Fibroblast of lung (primary cell): ENCODE results near the gene PDIK1L. TPM values are rescaled to one million over a fixed set of nuclear protein-coding genes. Genes with fewer than 3 reads are reported as not detected.

Source experiments
- DNase-seq, 2 donors: peaks; one replicate each; pipeline versions ENCODE4 v3.0.0 to v3.0.0-alpha.2; 2010; ENCODE audit warnings: low read depth in 2 of 2
- H2AFZ ChIP-seq: 2 replicates; pipeline ENCODE4 v1.5.1; 2012; ENCODE audit warnings: low read length, control low read depth, inconsistent platforms
- H3K27ac ChIP-seq: 2 replicates; pipeline ENCODE4 v1.5.1; 2011; ENCODE audit warnings: low read length, control low read depth; ENCODE audit not compliant: insufficient read depth
- H3K27me3 ChIP-seq: 2 replicates; pipeline ENCODE4 v1.5.1; 2011; ENCODE audit warnings: mild to moderate bottlenecking, low read length; ENCODE audit not compliant: control insufficient read depth, insufficient read depth
- H3K36me3 ChIP-seq: 2 replicates; pipeline ENCODE4 v1.5.1; 2011; ENCODE audit warnings: low read length; ENCODE audit not compliant: control insufficient read depth, insufficient read depth
- H3K4me1 ChIP-seq: 2 replicates; pipeline ENCODE4 v1.5.1; 2011; ENCODE audit warnings: low read length; ENCODE audit not compliant: control insufficient read depth, insufficient read depth; ENCODE audit errors: extremely low read depth
- H3K4me2 ChIP-seq: 2 replicates; pipeline ENCODE4 v1.5.1; 2011; ENCODE audit warnings: low read length, control low read depth; ENCODE audit not compliant: insufficient read depth; ENCODE audit errors: extremely low read depth
- H3K4me3 ChIP-seq, 4 experiments: fragments of 200-600 bp in 1 of 4; sonication (generic) in 1 of 4; replicated peaks in 1 of 4; 2 replicates each; pipeline ENCODE4 v1.5.1; 2011 to 2016; ENCODE audit warnings: low read length in 4 of 4, low read depth in 3 of 4, mild to moderate bottlenecking in 3 of 4, control low read depth in 2 of 4, inconsistent platforms in 1 of 4, mixed read lengths in 1 of 4; ENCODE audit not compliant: insufficient read depth in 1 of 4; ENCODE audit errors: control extremely low read depth in 1 of 4
- H3K79me2 ChIP-seq: 2 replicates; pipeline ENCODE4 v1.5.1; 2012; ENCODE audit warnings: mild to moderate bottlenecking, low read length, inconsistent platforms; ENCODE audit not compliant: control insufficient read depth, insufficient read depth
- H3K9ac ChIP-seq: 2 replicates; pipeline ENCODE4 v1.5.1; 2011; ENCODE audit warnings: mild to moderate bottlenecking, low read length, control low read depth; ENCODE audit not compliant: insufficient read depth
- H3K9me3 ChIP-seq: 2 replicates; pipeline ENCODE4 v1.5.1; 2012; ENCODE audit warnings: low read depth, low read length; ENCODE audit not compliant: control insufficient read depth, insufficient read depth
- H4K20me1 ChIP-seq: 2 replicates; pipeline ENCODE4 v1.5.1; 2011; ENCODE audit warnings: low read length; ENCODE audit not compliant: control insufficient read depth, insufficient read depth; ENCODE audit errors: extremely low read depth
- CTCF ChIP-seq, 2 donors: IDR thresholded peaks in 1 of 2; conservative IDR thresholded peaks in 1 of 2; 1 replicate in 1 of 2; 2 replicates in 1 of 2; pipeline ENCODE4 v1.5.1; 2011 to 2012; ENCODE audit warnings: low read length in 2 of 2, control low read depth in 1 of 2, inconsistent platforms in 1 of 2, low read depth in 1 of 2, mild to moderate bottlenecking in 1 of 2
- EZH2 ChIP-seq: IDR thresholded peaks from 2 replicates; pipeline ENCODE4 v1.5.1; 2012; ENCODE audit warnings: low read length, control low read depth, mild to moderate bottlenecking; ENCODE audit errors: missing control alignments
- polyA plus RNA-seq, 2 donors: library from polyadenylated mRNA; depleted of rRNA in 1 of 2; stranded (reverse) in 1 of 2; unstranded in 1 of 2; fragments of >200 nt; gene quantifications; 2 replicates each; pipeline ENCODE4 v1.2.1, GENCODE V29; 2011 to 2012; ENCODE audit warnings: missing spikeins in 1 of 2
- total RNA-seq: library from RNA; depleted of rRNA; stranded (reverse); fragments of >200 nt; gene quantifications from 2 replicates; pipeline ENCODE4 v1.2.1, GENCODE V29; 2014

The PDIK1L gene
- total and polyA plus RNA-seq, 2 donors (not counting 1 experiment from before 2014, with no cell fraction given), result 3.0 to 4.3 TPM

GRCh38 chr1:26129778-26130177 is 18.2 kb downstream of the PDIK1L start:
- Histone ChIP-seq H3K36me3 (no peaks in the 10 kb centered on the region), H3K4me3 (no peak overlapping the region), H2AFZ (no peak overlapping the region), H3K27ac (no peak overlapping the region), H3K27me3 (no peaks in the 10 kb centered on the region), H4K20me1 (no peaks in the 10 kb centered on the region), H3K9me3 (no peaks in the 10 kb centered on the region), H3K9ac (no peak overlapping the region), H3K4me1 (no peaks in the 10 kb centered on the region), H3K79me2 (no peaks in the 10 kb centered on the region), H3K4me2 (no peak overlapping the region)
- no peak for DNase-seq
- TF ChIP-seq CTCF (conservative IDR thresholded peaks at IDR 0.05 in 1 of 2, IDR thresholded peaks at IDR 0.05 in 1 of 2; ENCODE audit: low read depth in 1 of 2, low read length in 2 of 2) (no peak), EZH2 (no peak)

DNA sequence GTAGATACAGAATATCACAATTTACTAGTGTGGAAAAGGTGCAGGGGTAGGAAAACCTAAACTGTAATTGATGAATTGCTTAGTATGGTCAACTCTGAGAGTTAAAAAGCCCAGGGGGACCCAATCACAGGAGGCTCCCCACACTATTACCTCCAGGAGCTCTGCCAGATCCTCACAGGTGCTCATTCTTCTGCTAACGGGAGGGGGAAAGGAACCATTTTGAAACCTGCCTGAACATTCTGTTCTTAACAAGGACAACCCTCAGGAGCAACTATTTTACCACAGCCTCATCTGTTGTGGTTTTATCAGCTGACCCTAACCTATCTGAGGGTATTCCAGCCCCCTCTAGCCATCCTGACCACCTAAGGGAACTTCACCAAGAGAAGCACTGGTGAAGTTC is 19.1 kb downstream of the PDIK1L start:
- no peak overlapping the region for H3K9ac ChIP-seq
- H3K9me3 ChIP-seq, result no peaks in the 10 kb centered on the region
- no peak overlapping the region for H3K4me3 ChIP-seq
- no peak overlapping the region for H2AFZ ChIP-seq
- TF ChIP-seq CTCF (conservative IDR thresholded peaks at IDR 0.05 in 1 of 2, IDR thresholded peaks at IDR 0.05 in 1 of 2; ENCODE audit: low read depth in 1 of 2, low read length in 2 of 2) (no peak), EZH2 (no peak)
- DNase-seq, result no peak
- H3K4me2 ChIP-seq, result no peak overlapping the region
- H3K79me2 ChIP-seq, result no peaks in the 10 kb centered on the region
- H3K4me1 ChIP-seq, result no peaks in the 10 kb centered on the region
- H4K20me1 ChIP-seq, result no peaks in the 10 kb centered on the region
- no peaks in the 10 kb centered on the region for H3K36me3 ChIP-seq
- H3K27ac ChIP-seq, result no peak overlapping the region
- no peaks in the 10 kb centered on the region for H3K27me3 ChIP-seq

DNA sequence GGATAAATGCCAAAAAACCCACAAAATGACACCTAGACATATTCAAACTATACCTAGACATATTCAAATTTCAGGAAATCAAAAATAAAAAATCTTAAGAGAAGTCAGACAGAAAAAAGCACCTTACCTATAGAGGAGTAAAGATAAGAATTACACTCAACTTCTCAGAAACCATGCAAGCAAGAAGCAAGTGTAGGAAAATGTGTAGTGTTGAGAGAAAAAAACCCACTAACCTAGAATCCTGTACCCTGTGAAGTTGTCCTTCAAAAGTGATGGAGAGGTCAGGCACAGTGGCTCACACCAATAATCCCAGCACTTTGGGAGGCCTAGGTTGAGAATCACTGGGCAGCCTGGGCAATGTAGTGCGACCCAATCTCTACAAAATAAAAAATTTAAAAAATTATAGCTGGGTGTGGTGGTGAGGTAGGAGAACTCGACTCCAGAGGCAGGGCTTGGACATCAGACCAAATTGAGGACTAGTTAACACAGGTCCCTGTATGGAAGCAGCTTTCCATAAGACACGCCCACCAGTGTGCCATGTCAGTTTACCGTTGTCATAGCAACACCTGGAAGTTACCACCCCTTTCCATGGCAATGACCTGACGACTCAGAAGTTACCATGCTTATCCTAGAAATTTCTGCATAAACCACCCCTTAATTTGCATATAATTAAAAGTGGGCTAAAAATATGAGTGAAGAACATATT is 20.7 kb downstream of the PDIK1L start:
- no peak overlapping the region for H3K4me3 ChIP-seq
- no peak for TF ChIP-seq CTCF (conservative IDR thresholded peaks at IDR 0.05 in 1 of 2, IDR thresholded peaks at IDR 0.05 in 1 of 2; ENCODE audit: low read depth in 1 of 2, low read length in 2 of 2)
- H3K27me3 ChIP-seq, result no peaks in the 10 kb centered on the region
- H2AFZ ChIP-seq, result no peak overlapping the region
- no peak overlapping the region for H3K27ac ChIP-seq
- H3K9me3 ChIP-seq, result no peaks in the 10 kb centered on the region
- no peaks in the 10 kb centered on the region for H3K79me2 ChIP-seq
- no peak overlapping the region for H3K9ac ChIP-seq
- DNase-seq, result no peak
- no peaks in the 10 kb centered on the region for H3K4me1 ChIP-seq
- H4K20me1 ChIP-seq, result no peaks in the 10 kb centered on the region
- no peaks in the 10 kb centered on the region for H3K36me3 ChIP-seq
- H3K4me2 ChIP-seq, result no peak overlapping the region
